Mucosa of gallbladder (tissue), 1 donor: Measurements from ENCODE around the gene CMIP. TPM values are rescaled to one million over a fixed set of nuclear protein-coding genes. Genes with fewer than 3 reads are reported as not detected.
A peak's percentile ranks its signal among the peaks of the same experiment; 100 is the strongest.
"Not testable (repeated sequence)": the region's sequence is repeated elsewhere in the genome, so short reads cannot be mapped to it uniquely, and the experiment has no call there.

ENCODE experiments used
- DNase-seq: peaks from one replicate; pipeline ENCODE4 v3.0.0-alpha.2; 2020; ENCODE audit warnings: low spot score
- total RNA-seq: library from RNA; stranded (reverse); gene quantifications from one replicate; pipeline ENCODE4 v1.2.1, GENCODE V29; 2021
- donor health status: DM: no; HTN: no; CAD: no.

Gene CMIP
- total RNA-seq, 1 donor from 2014 or later = 95.5 TPM

GRCh38 chr16:81741430-81741770 lies 296.8 kb downstream of the CMIP start:
- not testable (repeated sequence) for DNase-seq

GRCh38 chr16:81744385-81744784 lies 299.8 kb downstream of the CMIP start:
- no peak for DNase-seq

GRCh38 chr16:81744911-81745310 lies 300.3 kb downstream of the CMIP start:
- DNase-seq = no peak

- peak; percentile 77 for DNase-seq
Observed at GRCh38 chr16:81745704-81746558, 301.3 kb downstream of the CMIP start.

- DNase-seq = no peak
Observed at GRCh38 chr16:81746566-81746965, 302.0 kb downstream of the CMIP start.

GRCh38 chr16:81748476-81749198 lies 304.0 kb downstream of the CMIP start:
- DNase-seq = no peak

GRCh38 chr16:81752225-81752875 lies 307.7 kb downstream of the CMIP start:
- DNase-seq = peak; percentile 49

- no peak for DNase-seq
Observed at GRCh38 chr16:81752876-81753227, 308.2 kb downstream of the CMIP start.

- no peak for DNase-seq
Observed at GRCh38 chr16:81754858-81755257, 310.2 kb downstream of the CMIP start.

GRCh38 chr16:81755915-81756614 lies 311.5 kb downstream of the CMIP start:
- no peak for DNase-seq

GRCh38 chr16:81756615-81757356 lies 312.2 kb downstream of the CMIP start:
- DNase-seq = no peak

- no peak for DNase-seq
Observed at GRCh38 chr16:81758376-81758775, 313.8 kb downstream of the CMIP start.

Other genes with a start within 250 kb of the CMIP start
- 6.6 TPM for gene BCO1, start 206.1 kb upstream of the CMIP start, total RNA-seq
- gene GAN, start 129.8 kb upstream of the CMIP start, total RNA-seq = 11.6 TPM